Measurements from ENCODE around the gene ARID3A. TPM values are rescaled to one million over a fixed set of nuclear protein-coding genes. Genes with fewer than 3 reads are reported as not detected.

Gene ARID3A
- total and polyA plus RNA-seq, 2 of the 13 experiments (the other 11 are each of a cell fraction or from before 2014, with no cell fraction given) = 71.3 to 77.9 TPM

- TF ChIP-seq ATF7-NPFF (CRISPR knock-in tag; IDR thresholded peaks at IDR 0.05; ENCODE audit: low read depth) = peak; percentile 84; the same call in 1 of the 2 replicates
- no peak; the same call in 1 of the 2 replicates for TF ChIP-seq POLR2G (IDR thresholded peaks at IDR 0.05; ENCODE audit: low read depth, low read length)
- TF ChIP-seq ZFP36L1 (CRISPR knock-in tag; IDR thresholded peaks at IDR 0.05) = peak; percentile 72; the same call in 1 of the 2 replicates
- TF ChIP-seq ZNF891 (CRISPR knock-in tag; IDR thresholded peaks at IDR 0.05) = peak; percentile 21; the same call in 1 of the 2 replicates
- TF ChIP-seq DMAP1 (CRISPR knock-in tag; IDR thresholded peaks at IDR 0.05) = peak; percentile 83; the same call in 1 of the 2 replicates
- peak in 1 of 2 experiments; percentile 100; a peak in 2 of 4 replicates for TF ChIP-seq KLF16 (CRISPR knock-in tag; IDR thresholded peaks at IDR 0.05)
- TF ChIP-seq DPF2 (CRISPR knock-in tag; IDR thresholded peaks at IDR 0.05; ENCODE audit: borderline replicate concordance, low read depth) = peak; percentile 49; the same call in 1 of the 2 replicates
- TF ChIP-seq, protein P1, sequence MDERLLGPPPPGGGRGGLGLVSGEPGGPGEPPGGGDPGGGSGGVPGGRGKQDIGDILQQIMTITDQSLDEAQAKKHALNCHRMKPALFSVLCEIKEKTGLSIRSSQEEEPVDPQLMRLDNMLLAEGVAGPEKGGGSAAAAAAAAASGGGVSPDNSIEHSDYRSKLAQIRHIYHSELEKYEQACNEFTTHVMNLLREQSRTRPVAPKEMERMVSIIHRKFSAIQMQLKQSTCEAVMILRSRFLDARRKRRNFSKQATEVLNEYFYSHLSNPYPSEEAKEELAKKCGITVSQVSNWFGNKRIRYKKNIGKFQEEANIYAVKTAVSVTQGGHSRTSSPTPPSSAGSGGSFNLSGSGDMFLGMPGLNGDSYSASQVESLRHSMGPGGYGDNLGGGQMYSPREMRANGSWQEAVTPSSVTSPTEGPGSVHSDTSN (CRISPR knock-in tag; IDR thresholded peaks at IDR 0.05) = no peak
- TF ChIP-seq ZNF460 (CRISPR knock-in tag; IDR thresholded peaks at IDR 0.05; ENCODE audit: borderline replicate concordance) = 0 out of 2 replicates have a peak, but pooled peaks have one; percentile 8
- no peak for TF ChIP-seq ZFP62 (CRISPR knock-in tag; IDR thresholded peaks at IDR 0.05)
- TF ChIP-seq HMGA1 (CRISPR knock-in tag; conservative IDR thresholded peaks at IDR 0.05) = no peak
- TF ChIP-seq ZBTB43 (CRISPR knock-in tag; conservative IDR thresholded peaks at IDR 0.05) = peak; percentile 71
- no peak for TF ChIP-seq RELA (CRISPR knock-in tag; IDR thresholded peaks at IDR 0.05)
- peak; percentile 99 for TF ChIP-seq ARNTL (CRISPR knock-in tag; IDR thresholded peaks at IDR 0.05)
- TF ChIP-seq ZNF34 (CRISPR knock-in tag; IDR thresholded peaks at IDR 0.05; ENCODE audit: borderline replicate concordance) = 0 out of 2 replicates have a peak, but pooled peaks have one; percentile 80
- peak; percentile 100 for TF ChIP-seq ZNF687 (CRISPR knock-in tag; IDR thresholded peaks at IDR 0.05)
- peak; percentile 88 for TF ChIP-seq RCOR2 (CRISPR knock-in tag; IDR thresholded peaks at IDR 0.05)
- TF ChIP-seq ZSCAN31 (CRISPR knock-in tag; IDR thresholded peaks at IDR 0.05; ENCODE audit: low read depth) = peak; percentile 70; the same call in 1 of the 2 replicates
- TF ChIP-seq YY1 (IDR thresholded peaks at IDR 0.05; ENCODE audit: insufficient read depth, insufficient replicate concordance, low read depth, low read length) = peak; percentile 70
- TF ChIP-seq, protein P2, sequence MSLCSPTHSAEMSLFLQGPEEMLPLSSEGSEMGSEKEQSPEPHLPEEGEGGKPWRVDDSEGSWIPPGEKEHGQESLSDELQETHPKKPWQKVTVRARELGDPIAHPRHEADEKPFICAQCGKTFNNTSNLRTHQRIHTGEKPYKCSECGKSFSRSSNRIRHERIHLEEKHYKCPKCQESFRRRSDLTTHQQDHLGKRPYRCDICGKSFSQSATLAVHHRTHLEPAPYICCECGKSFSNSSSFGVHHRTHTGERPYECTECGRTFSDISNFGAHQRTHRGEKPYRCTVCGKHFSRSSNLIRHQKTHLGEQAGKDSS (CRISPR knock-in tag; IDR thresholded peaks at IDR 0.05; ENCODE audit: borderline replicate concordance, low read depth) = peak; percentile 75; the same call in 1 of the 2 replicates
Measured at GRCh38 chr19:934865-935479, 9.1 kb downstream of the ARID3A start (continued).

All from HepG2 (cell line).